Liver (tissue), 3 donors: ENCODE measurements around the gene MYO10.

Source experiments
- GABPA ChIP-seq, 2 donors: IDR thresholded peaks in 1 of 2; conservative IDR thresholded peaks in 1 of 2; 2 replicates each; pipeline ENCODE4 v1.6.1; 2016; ENCODE audit warnings: antibody characterized with exemption in 2 of 2, mild to moderate bottlenecking in 1 of 2, moderate library complexity in 1 of 2
- HNF4G ChIP-seq: IDR thresholded peaks from 2 replicates; pipeline ENCODE4 v1.6.1; 2016; ENCODE audit warnings: antibody characterized with exemption
- JUND ChIP-seq, 2 donors: IDR thresholded peaks; 2 replicates each; pipeline ENCODE4 v1.6.1; 2016; ENCODE audit warnings: antibody characterized with exemption in 2 of 2
- MAX ChIP-seq: IDR thresholded peaks from 2 replicates; pipeline ENCODE4 v1.6.1; 2016; ENCODE audit warnings: antibody characterized with exemption
- RAD21 ChIP-seq, 2 donors: IDR thresholded peaks; 2 replicates each; pipeline ENCODE4 v1.6.1; 2016; ENCODE audit warnings: antibody characterized with exemption in 2 of 2, mild to moderate bottlenecking in 2 of 2
- REST ChIP-seq: IDR thresholded peaks from 2 replicates; pipeline ENCODE4 v1.6.1; 2016; ENCODE audit warnings: antibody characterized with exemption, mild to moderate bottlenecking
- RXRA ChIP-seq, 2 donors: IDR thresholded peaks; 2 replicates each; pipeline ENCODE4 v1.6.1; 2017 to 2018; ENCODE audit warnings: antibody characterized with exemption in 2 of 2, mild to moderate bottlenecking in 1 of 2
- SP1 ChIP-seq: IDR thresholded peaks from 2 replicates; pipeline ENCODE4 v1.6.1; 2018; ENCODE audit warnings: antibody characterized with exemption, mild to moderate bottlenecking
- TAF1 ChIP-seq: conservative IDR thresholded peaks from 2 replicates; pipeline ENCODE4 v1.6.1; 2016; ENCODE audit warnings: antibody characterized with exemption, mild to moderate bottlenecking
- YY1 ChIP-seq: IDR thresholded peaks from 2 replicates; pipeline ENCODE4 v1.6.1; 2016; ENCODE audit warnings: antibody characterized with exemption, mild to moderate bottlenecking
- TF ChIP-seq, protein P1 (sequence below): fragments of 150-350 bp; IDR thresholded peaks from 2 replicates; pipeline ENCODE4 v1.5.1; 2017; ENCODE audit warnings: improper control_type of control experiment, low read depth, low read length; ENCODE audit not compliant: missing input control
- TF ChIP-seq, protein P2 (sequence below): IDR thresholded peaks from 2 replicates; pipeline ENCODE4 v1.6.1; 2016; ENCODE audit warnings: antibody characterized with exemption
- TF ChIP-seq, protein P3 (sequence below): IDR thresholded peaks from 2 replicates; pipeline ENCODE4 v1.6.1; 2016; ENCODE audit warnings: antibody characterized with exemption
- donor health status: healthy.
- donor health status: healthy.

GRCh38 chr5:16883176-16883575 is 52.9 kb downstream of the MYO10 start:
- TF ChIP-seq, protein P1, sequence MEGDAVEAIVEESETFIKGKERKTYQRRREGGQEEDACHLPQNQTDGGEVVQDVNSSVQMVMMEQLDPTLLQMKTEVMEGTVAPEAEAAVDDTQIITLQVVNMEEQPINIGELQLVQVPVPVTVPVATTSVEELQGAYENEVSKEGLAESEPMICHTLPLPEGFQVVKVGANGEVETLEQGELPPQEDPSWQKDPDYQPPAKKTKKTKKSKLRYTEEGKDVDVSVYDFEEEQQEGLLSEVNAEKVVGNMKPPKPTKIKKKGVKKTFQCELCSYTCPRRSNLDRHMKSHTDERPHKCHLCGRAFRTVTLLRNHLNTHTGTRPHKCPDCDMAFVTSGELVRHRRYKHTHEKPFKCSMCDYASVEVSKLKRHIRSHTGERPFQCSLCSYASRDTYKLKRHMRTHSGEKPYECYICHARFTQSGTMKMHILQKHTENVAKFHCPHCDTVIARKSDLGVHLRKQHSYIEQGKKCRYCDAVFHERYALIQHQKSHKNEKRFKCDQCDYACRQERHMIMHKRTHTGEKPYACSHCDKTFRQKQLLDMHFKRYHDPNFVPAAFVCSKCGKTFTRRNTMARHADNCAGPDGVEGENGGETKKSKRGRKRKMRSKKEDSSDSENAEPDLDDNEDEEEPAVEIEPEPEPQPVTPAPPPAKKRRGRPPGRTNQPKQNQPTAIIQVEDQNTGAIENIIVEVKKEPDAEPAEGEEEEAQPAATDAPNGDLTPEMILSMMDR, result no peak
- TF ChIP-seq, protein P2, sequence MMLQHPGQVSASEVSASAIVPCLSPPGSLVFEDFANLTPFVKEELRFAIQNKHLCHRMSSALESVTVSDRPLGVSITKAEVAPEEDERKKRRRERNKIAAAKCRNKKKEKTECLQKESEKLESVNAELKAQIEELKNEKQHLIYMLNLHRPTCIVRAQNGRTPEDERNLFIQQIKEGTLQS, result no peak
- TF ChIP-seq YY1 (no peak), RXRA (IDR thresholded peaks at IDR 0.05) (no peak), HNF4G (no peak), TAF1 (no peak), MAX (no peak), REST (no peak), SP1 (no peak), RAD21 (IDR thresholded peaks at IDR 0.05) (no peak), GABPA (IDR thresholded peaks at IDR 0.05 in 1 of 2, conservative IDR thresholded peaks at IDR 0.05 in 1 of 2) (no peak), JUND (IDR thresholded peaks at IDR 0.05) (no peak)
- TF ChIP-seq, protein P3, sequence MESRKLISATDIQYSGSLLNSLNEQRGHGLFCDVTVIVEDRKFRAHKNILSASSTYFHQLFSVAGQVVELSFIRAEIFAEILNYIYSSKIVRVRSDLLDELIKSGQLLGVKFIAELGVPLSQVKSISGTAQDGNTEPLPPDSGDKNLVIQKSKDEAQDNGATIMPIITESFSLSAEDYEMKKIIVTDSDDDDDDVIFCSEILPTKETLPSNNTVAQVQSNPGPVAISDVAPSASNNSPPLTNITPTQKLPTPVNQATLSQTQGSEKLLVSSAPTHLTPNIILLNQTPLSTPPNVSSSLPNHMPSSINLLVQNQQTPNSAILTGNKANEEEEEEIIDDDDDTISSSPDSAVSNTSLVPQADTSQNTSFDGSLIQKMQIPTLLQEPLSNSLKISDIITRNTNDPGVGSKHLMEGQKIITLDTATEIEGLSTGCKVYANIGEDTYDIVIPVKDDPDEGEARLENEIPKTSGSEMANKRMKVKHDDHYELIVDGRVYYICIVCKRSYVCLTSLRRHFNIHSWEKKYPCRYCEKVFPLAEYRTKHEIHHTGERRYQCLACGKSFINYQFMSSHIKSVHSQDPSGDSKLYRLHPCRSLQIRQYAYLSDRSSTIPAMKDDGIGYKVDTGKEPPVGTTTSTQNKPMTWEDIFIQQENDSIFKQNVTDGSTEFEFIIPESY, result no peak
